SU-DHL-6 (cell line): ENCODE data around the gene NRL.

ENCODE experiments used
- H2AFZ ChIP-seq: fragments of 200-600 bp; sonication (generic); 2 replicates; pipeline ENCODE4 v1.6.1; 2014; ENCODE audit warnings: low read depth, mild to moderate bottlenecking, moderate library complexity, mixed read lengths, antibody characterized with exemption, low read length; ENCODE audit not compliant: severe bottlenecking
- H3F3A ChIP-seq: fragments of 200-600 bp; shearing (Covaris generic); 2 replicates; pipeline ENCODE4 v1.6.0; 2016; ENCODE audit warnings: antibody characterized with exemption, mild to moderate bottlenecking; ENCODE audit not compliant: insufficient read depth
- H3K27ac ChIP-seq: fragments of 200-600 bp; sonication (generic); 2 replicates; pipeline ENCODE4 v1.5.1; 2016; ENCODE audit warnings: low read depth, mild to moderate bottlenecking, low read length, moderate library complexity, mixed read lengths
- H3K27me3 ChIP-seq: fragments of 200-600 bp; sonication (generic), shearing (Covaris generic); 2 replicates; pipeline ENCODE4 v1.6.0; 2014; ENCODE audit warnings: mild to moderate bottlenecking, low read length
- H3K36me3 ChIP-seq: fragments of 200-600 bp; sonication (generic); 2 replicates; pipeline ENCODE4 v1.6.1; 2014; ENCODE audit warnings: mild to moderate bottlenecking, low read length, mixed read lengths
- H3K4me2 ChIP-seq: fragments of 300-600, 200-600 bp; shearing (Covaris generic), sonication (generic); 2 replicates; pipeline ENCODE4 v1.6.0; 2014; ENCODE audit warnings: low read length, low read depth, mild to moderate bottlenecking; ENCODE audit not compliant: poor library complexity, severe bottlenecking
- H3K4me3 ChIP-seq: fragments of 200-600 bp; sonication (generic); 2 replicates; pipeline ENCODE4 v1.5.1; 2014; ENCODE audit warnings: antibody characterized with exemption, low read length, mild to moderate bottlenecking, mixed read lengths; ENCODE audit not compliant: insufficient read depth, poor library complexity, severe bottlenecking
- H3K79me2 ChIP-seq: fragments of 200-600 bp; sonication (generic); 2 replicates; pipeline ENCODE4 v1.6.1; 2014; ENCODE audit warnings: mild to moderate bottlenecking, low read length, moderate library complexity; ENCODE audit not compliant: insufficient read depth
- H3K9ac ChIP-seq: fragments of 200-600 bp; sonication (generic); 2 replicates; pipeline ENCODE4 v1.7.0; 2014; ENCODE audit warnings: mild to moderate bottlenecking, low read length
- H3K9me2 ChIP-seq: fragments of 200-600 bp; sonication (generic); replicated peaks from 2 replicates; pipeline ENCODE4 v1.6.1; 2014; ENCODE audit warnings: low read length; ENCODE audit not compliant: insufficient read depth
- H3K9me3 ChIP-seq: fragments of 200-600 bp; sonication (generic); 2 replicates; pipeline ENCODE4 v1.6.1; 2014; ENCODE audit warnings: low read length, mixed read lengths; ENCODE audit not compliant: insufficient read depth
- H4K20me1 ChIP-seq: fragments of 200-600 bp; sonication (generic); 2 replicates; pipeline ENCODE4 v1.6.1; 2014; ENCODE audit warnings: low read depth, mild to moderate bottlenecking, antibody characterized with exemption, low read length, moderate library complexity, mixed read lengths
- CTCF ChIP-seq: fragments of 200-600 bp; sonication (generic); IDR thresholded peaks from one replicate; pipeline ENCODE4 v1.5.1; 2017; ENCODE audit warnings: antibody characterized with exemption, mild to moderate bottlenecking, low read length, moderate library complexity; ENCODE audit not compliant: insufficient read depth, poor library complexity, severe bottlenecking
- EZH2phosphoT487 ChIP-seq: fragments of 200-600 bp; sonication (generic), shearing (Covaris generic); conservative IDR thresholded peaks from 2 replicates; pipeline ENCODE4 v1.6.1; 2018; ENCODE audit warnings: mild to moderate bottlenecking, antibody characterized with exemption, low read length, moderate library complexity, mixed read lengths

Gene NRL

GRCh38 chr14:24121210-24121609, 6.5 kb upstream of the NRL start:
- H3K27ac ChIP-seq: no peak overlapping the region
- no peak for TF ChIP-seq EZH2phosphoT487
- TF ChIP-seq CTCF: no peak
- H3K36me3 ChIP-seq: no peaks in the 10 kb centered on the region

GRCh38 chr14:24119691-24120090, 4.9 kb upstream of the NRL start:
- Histone ChIP-seq H3K4me3 (no peak overlapping the region), H2AFZ (no peak overlapping the region), H3K9ac (no peak overlapping the region), H3K9me2 (no peaks in the 10 kb centered on the region), H3K79me2 (peaks cover 16% of the 10 kb centered on the region), H4K20me1 (no peaks in the 10 kb centered on the region), H3K27ac (no peak overlapping the region), H3F3A (no peaks in the 10 kb centered on the region), H3K27me3 (no peaks in the 10 kb centered on the region), H3K36me3 (no peaks in the 10 kb centered on the region), H3K4me2 (no peak overlapping the region), H3K9me3 (no peaks in the 10 kb centered on the region)
- TF ChIP-seq EZH2phosphoT487 (no peak), CTCF (no peak)

More at GRCh38 chr14:24121210-24121609, 6.5 kb upstream of the NRL start:
- Histone ChIP-seq H3K9me2 (no peaks in the 10 kb centered on the region), H3K4me3 (no peak overlapping the region), H3K79me2 (peaks cover 6% of the 10 kb centered on the region), H2AFZ (no peak overlapping the region), H3K27me3 (no peaks in the 10 kb centered on the region), H3K4me2 (no peak overlapping the region), H3K9ac (no peak overlapping the region), H3F3A (no peaks in the 10 kb centered on the region), H3K9me3 (no peaks in the 10 kb centered on the region), H4K20me1 (no peaks in the 10 kb centered on the region)

- no peak overlapping the region for H3K4me3 ChIP-seq
- no peaks in the 10 kb centered on the region for H3F3A ChIP-seq
- no peaks in the 10 kb centered on the region for H3K9me2 ChIP-seq
- no peak overlapping the region for H3K9ac ChIP-seq
- no peak for TF ChIP-seq EZH2phosphoT487
- TF ChIP-seq CTCF: no peak
- no peak overlapping the region for H3K27ac ChIP-seq
- H3K36me3 ChIP-seq: no peaks in the 10 kb centered on the region
- no peaks in the 10 kb centered on the region for H3K27me3 ChIP-seq
- no peaks in the 10 kb centered on the region for H3K9me3 ChIP-seq
- H3K4me2 ChIP-seq: no peak overlapping the region
- no peaks in the 10 kb centered on the region for H4K20me1 ChIP-seq
- H3K79me2 ChIP-seq: peaks cover 16% of the 10 kb centered on the region
- H2AFZ ChIP-seq: no peak overlapping the region
Observed at GRCh38 chr14:24117179-24117578, 2.4 kb upstream of the NRL start.
